GM18526 (cell line): Measurements from ENCODE around the gene NDC1.

Experiments used
- POLR2A ChIP-seq: IDR thresholded peaks from 3 replicates; pipeline ENCODE4 v1.6.1; 2011; ENCODE audit not compliant: insufficient read length; ENCODE audit errors: extremely low read depth

NDC1 gene

GRCh38 chr1:53728196-53728595 is 109.9 kb downstream of the NDC1 start:
- TF ChIP-seq POLR2A = no peak

GRCh38 chr1:53727461-53728092 is 110.5 kb downstream of the NDC1 start:
- TF ChIP-seq POLR2A = no peak

GRCh38 chr1:53726009-53726600 is 112.0 kb downstream of the NDC1 start:
- TF ChIP-seq POLR2A = no peak

GRCh38 chr1:53725238-53725689 is 112.8 kb downstream of the NDC1 start:
- TF ChIP-seq POLR2A = no peak

- TF ChIP-seq POLR2A = no peak
Observed at GRCh38 chr1:53722025-53722424, 116.1 kb downstream of the NDC1 start.

- TF ChIP-seq POLR2A = no peak
Observed at GRCh38 chr1:53721088-53721487, 117.0 kb downstream of the NDC1 start.

GRCh38 chr1:53719469-53719868 is 118.6 kb downstream of the NDC1 start:
- no peak for TF ChIP-seq POLR2A

GRCh38 chr1:53718443-53718842 is 119.7 kb downstream of the NDC1 start:
- TF ChIP-seq POLR2A = no peak

- TF ChIP-seq POLR2A = no peak
Observed at GRCh38 chr1:53717025-53717804, 120.9 kb downstream of the NDC1 start.

- TF ChIP-seq POLR2A = no peak
Observed at GRCh38 chr1:53716150-53716549, 121.9 kb downstream of the NDC1 start.

GRCh38 chr1:53715478-53715877 is 122.6 kb downstream of the NDC1 start:
- TF ChIP-seq POLR2A = no peak
